Rectal smooth muscle tissue (tissue), 1 donor: ENCODE data around the gene MLN.

Experiments
- H3K27ac ChIP-seq: one replicate; pipeline ENCODE4 v1.7.0; 2013; ENCODE audit warnings: low read depth, low read length, inconsistent platforms
- H3K27me3 ChIP-seq: one replicate; pipeline ENCODE4 v1.7.0; 2013; ENCODE audit warnings: low read length; ENCODE audit not compliant: control insufficient read depth, insufficient read depth
- H3K36me3 ChIP-seq: one replicate; pipeline ENCODE4 v1.7.0; 2013; ENCODE audit warnings: low read length; ENCODE audit not compliant: control insufficient read depth, insufficient read depth
- H3K4me1 ChIP-seq: one replicate; pipeline ENCODE4 v1.7.0; 2013; ENCODE audit warnings: low read length; ENCODE audit not compliant: control insufficient read depth, insufficient read depth
- H3K4me3 ChIP-seq: one replicate; pipeline ENCODE4 v1.7.0; 2013; ENCODE audit warnings: low read length
- H3K9ac ChIP-seq: one replicate; pipeline ENCODE4 v1.7.0; 2013; ENCODE audit warnings: low read length

Gene MLN

DNA sequence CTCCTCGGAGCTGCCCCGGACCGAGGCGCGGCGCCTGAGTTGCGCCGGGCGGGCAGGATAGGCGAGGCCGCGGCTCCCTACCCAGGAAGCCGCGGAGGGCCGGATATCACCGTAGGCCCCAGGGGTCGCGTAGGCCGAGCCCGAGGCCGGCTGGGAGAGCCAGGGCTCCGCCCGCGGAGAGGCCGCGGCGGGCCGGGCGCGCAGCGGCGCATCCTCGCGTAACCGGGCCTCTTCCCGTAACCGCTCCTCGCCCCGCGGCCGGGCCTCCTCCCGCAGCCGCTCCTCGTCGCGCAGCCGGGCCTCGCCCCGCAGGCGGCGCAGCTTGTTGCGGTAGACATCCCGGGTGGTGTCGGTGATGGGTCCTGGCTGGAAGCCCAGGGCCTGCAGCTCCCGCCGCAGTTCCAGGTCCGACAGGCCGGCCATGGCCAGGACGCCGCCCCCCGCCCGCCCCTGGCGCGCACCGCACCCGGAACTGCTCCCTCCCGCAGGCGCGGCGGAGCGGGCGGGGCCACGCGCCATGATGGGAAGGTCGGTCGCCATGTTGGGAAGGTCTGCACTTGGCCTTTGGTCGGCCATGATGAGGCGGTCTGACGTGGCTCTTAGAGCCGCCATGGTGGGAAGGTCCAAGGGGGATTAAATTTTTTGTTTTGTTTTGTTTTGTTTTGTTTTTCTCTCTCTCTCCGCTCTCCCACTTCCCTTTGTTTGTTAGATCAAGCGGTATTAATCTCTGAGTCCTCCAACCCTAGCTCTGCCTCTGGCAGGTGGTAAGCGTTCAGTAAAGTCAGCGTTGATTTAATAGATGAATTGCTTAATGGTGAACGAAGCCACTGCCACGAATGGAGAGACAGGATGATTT is 14.9 kb downstream of the MLN start, which contains the start of gene LEMD2:
Gene LEMD2, minus strand, starts transcription at position 437 of the 856 bp plus-strand sequence. Its CDS starts 14 bp downstream, at position 423.
- peak within 1 kb of the TSS; percentile 87 for H3K4me3 ChIP-seq
- H3K36me3 ChIP-seq = peaks cover 12% of the 10 kb centered on the region
- H3K27ac ChIP-seq = peak within 1 kb of the TSS; percentile 95
- peaks cover 38% of the 10 kb centered on the region for H3K4me1 ChIP-seq
- H3K27me3 ChIP-seq = no peaks in the 10 kb centered on the region
- peak within 1 kb of the TSS; percentile 66 for H3K9ac ChIP-seq

DNA sequence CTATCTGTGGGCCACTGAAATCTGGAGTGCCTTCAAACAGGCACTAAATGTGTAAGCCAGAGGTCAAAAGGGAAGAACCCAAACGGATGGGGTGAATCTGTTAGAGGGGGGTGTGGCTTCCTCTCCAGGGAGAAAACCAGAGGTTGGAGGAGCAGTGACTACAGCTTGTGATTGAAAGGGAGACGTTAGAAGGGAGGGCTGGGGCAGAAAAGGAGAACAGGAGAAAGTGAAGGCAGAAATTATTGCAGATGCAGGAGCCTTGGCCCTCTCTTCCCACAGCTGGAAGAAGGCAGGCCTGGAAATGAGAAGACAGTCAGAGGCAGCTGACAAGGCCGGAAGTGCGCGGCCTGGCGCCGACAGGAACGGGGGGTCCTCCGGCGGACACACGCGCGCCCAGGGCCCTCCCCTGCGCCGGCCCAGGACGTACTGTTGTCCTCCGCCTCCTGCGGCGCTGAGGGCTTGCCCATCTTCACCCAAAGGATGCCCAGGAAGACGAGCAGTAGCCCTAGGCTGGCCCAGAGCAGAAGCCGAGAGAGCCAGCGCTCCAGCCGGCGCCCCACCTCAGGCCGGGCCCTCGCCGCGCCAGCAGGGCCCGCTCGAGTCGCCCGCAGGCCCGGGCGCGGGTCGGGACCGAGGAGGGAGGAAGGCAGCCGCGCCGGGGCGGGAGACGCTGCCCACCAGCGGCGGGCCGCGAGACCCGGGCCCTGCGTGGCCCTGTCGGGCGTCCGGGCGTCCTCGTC is 15.7 kb downstream of the MLN start:
- H3K4me1 ChIP-seq = peaks cover 38% of the 10 kb centered on the region

DNA sequence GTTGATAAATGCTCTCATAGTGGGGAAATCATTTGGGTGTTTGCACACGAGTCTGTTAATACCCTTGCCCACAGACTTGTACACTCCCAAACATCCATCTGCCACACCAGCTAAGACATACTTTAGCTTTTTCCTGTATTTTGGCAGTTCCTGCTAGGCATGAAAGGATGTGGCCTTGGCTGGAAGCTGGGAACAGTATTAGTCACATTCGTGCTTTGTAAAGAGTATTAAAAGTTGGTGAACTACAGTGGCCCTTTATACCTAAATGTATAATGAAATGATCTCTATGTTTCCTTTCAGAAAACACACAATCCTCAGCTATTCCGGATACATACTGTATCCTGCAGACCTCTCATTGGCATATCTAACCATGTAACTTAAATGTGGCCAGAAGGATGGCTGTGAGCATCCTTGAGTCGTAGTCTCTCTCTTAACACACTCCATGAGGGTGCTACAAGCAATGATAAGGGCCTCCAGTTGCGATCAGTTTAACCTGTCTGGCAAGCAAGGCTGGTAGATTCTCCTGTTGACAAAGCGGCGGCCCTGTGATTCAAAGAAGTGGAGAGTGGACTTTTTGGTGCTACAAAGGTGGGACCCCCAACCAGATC is 16.4 kb downstream of the MLN start:
- peak overlapping the region; percentile 87 for H3K4me3 ChIP-seq
- peak overlapping the region; percentile 66 for H3K9ac ChIP-seq
- peaks cover 27% of the 10 kb centered on the region for H3K36me3 ChIP-seq
- peak overlapping the region; percentile 95 for H3K27ac ChIP-seq
- peaks cover 38% of the 10 kb centered on the region for H3K4me1 ChIP-seq
- no peaks in the 10 kb centered on the region for H3K27me3 ChIP-seq

More for the DNA sequence above, 15.7 kb downstream of the MLN start:
- Histone ChIP-seq H3K4me3 (peak overlapping the region; percentile 87), H3K9ac (peak overlapping the region; percentile 66), H3K27me3 (no peaks in the 10 kb centered on the region), H3K36me3 (peaks cover 20% of the 10 kb centered on the region), H3K27ac (peak overlapping the region; percentile 95)

DNA sequence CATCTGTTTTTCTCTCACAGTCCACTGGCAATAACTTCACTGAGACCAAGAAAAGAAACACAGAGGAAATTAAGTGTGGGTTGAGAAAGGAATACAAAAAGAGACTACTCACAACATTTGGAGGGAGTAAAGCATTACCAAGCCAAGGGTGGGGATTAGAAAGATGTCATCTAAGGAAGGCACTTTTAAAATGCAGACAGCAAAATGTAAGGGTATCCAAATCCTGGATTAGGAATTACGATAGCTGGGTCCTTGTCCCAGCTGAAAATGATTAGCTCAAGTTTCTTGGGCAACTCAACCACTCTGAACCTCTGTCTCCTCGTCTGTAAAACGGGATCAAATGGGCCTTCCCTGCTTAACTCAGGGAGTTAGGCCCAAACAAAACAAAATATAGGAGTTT is 17.1 kb downstream of the MLN start:
- no peak overlapping the region for H3K9ac ChIP-seq
- peaks cover 33% of the 10 kb centered on the region for H3K36me3 ChIP-seq
- no peaks in the 10 kb centered on the region for H3K27me3 ChIP-seq
- H3K4me3 ChIP-seq = no peak overlapping the region
- H3K4me1 ChIP-seq = peaks cover 38% of the 10 kb centered on the region
- H3K27ac ChIP-seq = peak overlapping the region; percentile 95

DNA sequence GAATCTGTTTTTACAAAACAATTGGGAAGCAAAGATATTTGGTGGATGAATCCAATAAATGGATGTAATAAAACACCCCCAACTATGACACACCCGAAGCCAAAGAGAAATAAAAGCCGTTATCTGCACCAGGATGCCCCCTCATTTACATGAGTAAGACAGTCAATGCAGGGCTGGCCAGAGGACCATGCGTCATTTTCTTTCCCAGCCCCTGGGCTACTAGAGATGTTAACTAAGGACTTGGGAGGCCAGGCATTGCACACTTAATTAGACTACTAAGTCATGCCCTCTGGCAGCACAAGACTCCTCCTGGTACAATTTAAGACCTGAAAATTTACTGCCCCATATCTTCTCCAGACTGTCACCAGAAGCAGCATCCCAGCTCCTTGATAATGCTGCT is 18.0 kb downstream of the MLN start:
- no peak overlapping the region for H3K4me3 ChIP-seq
- no peak overlapping the region for H3K9ac ChIP-seq
- peaks cover 34% of the 10 kb centered on the region for H3K36me3 ChIP-seq
- no peak overlapping the region for H3K27ac ChIP-seq
- H3K4me1 ChIP-seq = peaks cover 38% of the 10 kb centered on the region
- no peaks in the 10 kb centered on the region for H3K27me3 ChIP-seq

DNA sequence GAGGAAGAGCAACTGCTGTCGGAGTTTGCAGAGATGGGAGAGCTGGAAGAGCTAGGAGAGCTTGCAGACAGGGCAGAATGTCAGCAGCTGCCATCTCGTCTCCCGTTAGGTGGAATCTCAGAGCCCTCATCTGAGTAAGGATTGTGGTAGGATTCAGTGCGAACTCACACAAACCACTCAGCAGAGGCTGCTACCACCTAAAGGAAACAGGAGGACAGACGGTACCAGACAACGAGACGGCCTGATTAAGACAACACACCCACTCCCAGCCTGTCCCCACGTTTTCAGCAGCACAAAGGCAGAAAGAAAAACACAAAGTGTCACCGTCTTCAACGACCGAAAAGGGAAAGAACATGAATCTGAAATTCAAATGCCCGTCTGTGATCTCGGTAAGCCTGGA is 19.0 kb downstream of the MLN start:
- Histone ChIP-seq H3K36me3 (peaks cover 43% of the 10 kb centered on the region), H3K9ac (no peak overlapping the region), H3K4me3 (no peak overlapping the region), H3K27me3 (no peaks in the 10 kb centered on the region), H3K4me1 (peaks cover 38% of the 10 kb centered on the region), H3K27ac (no peak overlapping the region)

DNA sequence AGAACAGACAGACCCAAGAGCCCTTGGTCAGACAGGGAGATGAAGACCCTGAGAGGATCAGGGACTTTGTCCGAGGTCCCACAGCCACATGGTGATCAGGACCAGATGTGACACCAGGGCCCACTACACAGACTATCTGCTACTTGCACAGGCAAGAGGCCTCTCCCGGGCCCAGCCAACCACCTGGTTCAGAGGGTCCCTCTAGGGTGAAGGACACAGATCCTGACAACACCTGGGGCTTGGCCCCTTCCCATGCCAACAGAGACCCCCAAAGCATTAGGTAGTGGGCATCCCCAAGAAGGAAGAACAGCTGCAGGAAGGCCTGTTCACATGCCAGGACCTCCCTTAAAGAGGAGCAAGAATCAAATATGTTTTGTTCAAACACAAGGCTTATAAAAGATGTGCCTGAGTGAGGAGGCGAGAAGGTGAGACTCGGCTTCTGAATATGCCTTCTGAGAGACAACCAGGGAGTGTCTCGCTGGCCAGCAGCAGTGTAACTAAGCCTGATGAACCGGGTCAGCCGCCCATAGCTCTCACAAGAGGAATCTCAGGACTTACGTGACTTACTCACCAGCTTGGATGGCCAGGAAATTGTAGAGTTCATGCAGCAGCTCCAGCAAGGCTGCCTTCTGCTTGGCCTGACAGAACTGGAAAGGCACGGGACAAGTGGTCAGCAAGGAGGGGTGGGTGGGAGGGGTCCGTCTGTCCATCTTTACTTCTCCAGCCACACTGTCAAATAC is 19.9 kb downstream of the MLN start:
- H3K9ac ChIP-seq = no peak overlapping the region
- H3K4me1 ChIP-seq = peaks cover 34% of the 10 kb centered on the region
- H3K27ac ChIP-seq = no peak overlapping the region
- H3K27me3 ChIP-seq = no peaks in the 10 kb centered on the region
- no peak overlapping the region for H3K4me3 ChIP-seq
- H3K36me3 ChIP-seq = peaks cover 52% of the 10 kb centered on the region

DNA sequence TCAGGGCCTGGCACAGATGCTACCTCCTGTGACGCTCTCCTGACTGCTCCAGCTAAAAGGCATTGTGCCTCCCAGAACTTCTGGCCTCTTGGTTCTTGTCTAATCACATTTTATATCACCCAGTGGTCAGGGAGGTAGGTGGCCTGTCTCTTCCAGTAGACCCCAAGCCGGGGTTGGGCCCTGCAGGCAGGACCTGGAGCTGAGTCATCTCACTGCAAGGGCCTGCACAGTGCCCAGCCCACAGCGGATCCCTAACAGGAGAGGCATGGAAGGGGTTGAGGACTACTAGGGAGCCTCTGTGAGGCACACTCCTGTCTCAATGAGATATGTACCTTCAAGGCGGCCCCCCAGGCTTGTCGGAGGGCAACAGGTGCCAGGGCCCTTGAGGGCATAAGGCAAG is 21.2 kb downstream of the MLN start:
- Histone ChIP-seq H3K36me3 (peaks cover 66% of the 10 kb centered on the region), H3K27me3 (no peaks in the 10 kb centered on the region), H3K27ac (no peak overlapping the region), H3K4me1 (peaks cover 29% of the 10 kb centered on the region), H3K4me3 (no peak overlapping the region), H3K9ac (no peak overlapping the region)

DNA sequence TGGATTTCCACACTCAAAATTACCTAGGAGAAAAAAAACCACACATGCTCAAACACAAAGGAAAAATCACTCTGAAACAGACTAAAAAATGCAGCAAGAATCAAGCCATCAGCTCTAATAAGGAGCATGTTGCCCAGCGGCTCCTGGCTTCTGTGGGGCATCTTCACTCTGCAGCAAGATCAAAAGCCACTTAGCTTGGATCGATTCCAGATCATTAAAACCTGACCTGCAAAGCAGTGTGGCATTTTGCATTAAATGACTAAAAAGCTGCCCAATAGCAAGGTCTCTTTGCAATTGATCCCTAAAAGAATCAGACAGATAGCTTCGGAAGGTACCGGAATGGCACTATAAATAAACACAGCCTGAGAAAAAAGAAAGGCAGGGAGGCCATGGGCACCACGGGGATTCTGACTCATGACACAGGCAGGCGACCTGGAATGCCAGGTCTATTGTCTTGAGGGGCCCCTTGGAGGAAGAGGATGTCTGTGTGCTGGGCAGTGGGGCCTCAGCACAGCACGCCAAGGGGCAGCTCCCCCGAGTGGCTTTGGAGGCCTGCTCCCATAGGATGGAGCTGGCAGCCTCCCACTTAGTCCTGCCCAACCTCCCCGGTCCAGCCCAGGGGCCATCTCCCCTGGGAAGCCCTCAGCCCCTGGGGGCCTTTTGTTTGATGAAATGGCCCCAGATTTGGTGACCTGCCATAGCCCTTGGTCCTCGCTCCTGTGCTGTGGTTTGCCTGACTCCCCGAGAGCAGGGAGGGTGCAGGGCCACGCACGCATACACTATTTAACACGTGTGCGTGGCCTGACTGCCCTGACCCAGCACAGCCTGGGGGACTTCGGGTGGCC is 22.4 kb downstream of the MLN start:
- Histone ChIP-seq H3K27ac (no peak overlapping the region), H3K27me3 (no peaks in the 10 kb centered on the region), H3K36me3 (peaks cover 78% of the 10 kb centered on the region), H3K4me3 (no peak overlapping the region), H3K9ac (no peak overlapping the region), H3K4me1 (peaks cover 17% of the 10 kb centered on the region)

DNA sequence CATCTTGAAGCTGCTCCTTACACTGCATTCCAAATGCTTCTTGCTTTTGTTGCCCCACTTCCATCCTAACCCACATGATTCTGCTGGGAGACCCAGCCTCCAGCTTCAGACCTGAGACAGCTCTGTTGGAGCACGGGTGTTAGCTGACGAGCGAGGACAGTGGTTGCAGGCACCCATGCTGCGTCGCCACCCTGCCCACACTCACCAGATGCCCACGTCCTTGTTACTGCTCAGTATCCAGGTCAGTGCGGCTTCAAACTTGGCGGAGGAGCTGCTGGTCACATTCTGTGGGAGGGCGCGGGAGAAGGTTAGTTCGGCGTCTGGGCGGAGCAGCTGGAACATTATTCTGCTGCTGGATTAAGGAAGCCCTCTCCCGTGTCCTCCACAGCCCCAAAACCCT is 23.9 kb downstream of the MLN start:
- Histone ChIP-seq H3K4me3 (no peak overlapping the region), H3K27me3 (no peaks in the 10 kb centered on the region), H3K9ac (no peak overlapping the region), H3K27ac (no peak overlapping the region), H3K36me3 (peaks cover 85% of the 10 kb centered on the region), H3K4me1 (peaks cover 4% of the 10 kb centered on the region)

DNA sequence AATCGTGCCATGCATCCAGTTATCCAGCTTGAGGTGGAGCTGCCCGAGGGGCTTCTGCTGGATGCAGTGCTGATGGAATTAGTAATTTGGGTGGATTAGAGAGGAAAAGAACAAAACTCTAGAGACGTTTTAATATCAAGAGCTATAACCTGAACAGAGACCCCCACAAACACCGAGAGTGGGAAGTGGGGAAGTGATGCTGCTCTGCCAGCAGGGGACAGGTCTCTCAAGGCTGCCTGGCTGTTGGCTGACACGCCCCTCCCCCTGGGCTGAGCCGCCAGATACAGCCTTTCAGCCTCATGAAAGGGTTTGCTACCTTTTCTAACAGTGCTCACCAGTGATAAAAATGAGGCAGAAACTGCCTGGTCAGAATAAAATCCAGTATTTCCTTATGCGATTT is 24.5 kb downstream of the MLN start:
- H3K36me3 ChIP-seq = peaks cover 85% of the 10 kb centered on the region
- H3K4me1 ChIP-seq = no peaks in the 10 kb centered on the region
- no peaks in the 10 kb centered on the region for H3K27me3 ChIP-seq
- H3K27ac ChIP-seq = no peak overlapping the region
- H3K4me3 ChIP-seq = no peak overlapping the region
- no peak overlapping the region for H3K9ac ChIP-seq
